Measurements from ENCODE around the gene GLIS2.

Gene GLIS2

DNA sequence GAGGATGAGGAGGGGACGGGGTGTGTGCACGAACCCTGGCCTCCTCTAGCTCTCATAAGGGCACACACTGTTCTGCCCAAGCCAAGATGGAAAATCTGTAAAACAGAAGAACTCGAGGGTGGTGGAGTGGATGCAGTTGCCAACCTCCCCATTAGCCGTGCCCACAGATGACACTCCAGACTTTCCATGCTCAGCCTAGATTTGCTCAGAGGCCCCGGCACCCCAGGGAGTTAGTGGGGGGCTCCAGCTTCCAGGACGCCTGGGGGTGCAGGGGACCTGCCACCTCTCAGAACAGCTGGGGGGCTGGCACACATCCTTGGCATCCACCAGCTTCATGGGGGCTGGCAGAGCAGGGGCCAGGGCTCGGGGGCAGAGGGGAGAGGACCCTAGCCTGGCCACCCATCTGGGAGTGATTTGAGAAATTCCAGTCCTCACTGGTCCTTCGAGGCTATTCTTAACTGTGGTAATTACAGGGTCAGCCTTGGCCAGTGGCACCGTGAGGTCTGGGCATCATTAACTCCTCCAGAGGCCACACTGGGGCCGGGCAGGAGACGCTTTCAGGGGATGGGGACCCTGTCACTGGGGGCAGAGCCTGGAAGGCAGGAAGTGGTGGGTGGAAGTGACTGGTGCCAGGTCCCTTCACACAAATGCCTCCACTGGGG, 70.1 kb downstream of the GLIS2 start:
- no peak for DNase-seq

DNA sequence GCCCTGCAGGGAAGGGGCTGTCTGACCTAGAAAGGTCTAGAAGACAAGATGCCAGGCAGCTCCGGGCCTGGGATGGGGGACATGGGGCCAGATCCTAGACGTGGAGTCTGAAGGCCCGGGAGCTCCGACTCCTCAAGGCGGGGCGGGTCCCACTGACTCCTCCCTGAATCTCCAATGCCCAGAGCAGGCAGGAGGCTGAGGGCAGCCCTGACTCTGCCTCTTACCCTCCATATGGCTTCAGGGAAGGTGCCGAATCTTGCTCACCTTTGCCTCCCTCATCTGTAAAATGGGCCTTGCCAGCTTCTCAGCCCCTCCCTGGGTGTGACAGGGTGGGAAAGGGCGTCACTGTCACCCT, 70.6 kb downstream of the GLIS2 start:
- no peak for DNase-seq

DNA sequence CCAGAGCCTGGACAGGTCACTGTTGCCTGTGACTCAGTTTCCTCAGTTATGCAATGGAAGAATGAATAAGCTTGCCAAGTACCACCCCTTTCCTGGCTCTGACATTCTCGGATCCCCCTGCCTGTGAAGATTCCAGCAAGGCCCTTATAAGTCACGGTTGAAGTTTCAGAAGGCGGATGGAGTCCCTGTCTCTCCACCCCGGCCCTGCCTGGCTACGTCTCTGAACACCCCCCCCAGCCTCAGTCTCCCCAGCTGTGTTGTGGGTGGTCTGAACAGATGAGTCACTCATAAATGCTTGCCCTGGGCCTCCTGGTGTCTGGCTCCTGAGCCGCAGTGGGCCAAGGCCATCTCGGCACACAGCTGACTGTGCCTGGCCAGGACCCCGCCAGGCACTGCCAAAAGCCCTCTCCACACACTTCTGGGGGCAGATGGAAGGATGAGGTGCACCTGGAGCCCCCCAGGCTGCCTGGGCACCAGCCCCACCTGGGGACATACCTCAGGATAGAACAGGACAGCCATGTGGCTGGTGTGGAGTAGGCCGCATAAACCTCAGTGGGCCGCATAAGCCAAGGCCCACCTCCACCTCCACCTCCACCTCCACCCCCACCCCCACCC, 71.2 kb downstream of the GLIS2 start:
- no peak for DNase-seq

DNA sequence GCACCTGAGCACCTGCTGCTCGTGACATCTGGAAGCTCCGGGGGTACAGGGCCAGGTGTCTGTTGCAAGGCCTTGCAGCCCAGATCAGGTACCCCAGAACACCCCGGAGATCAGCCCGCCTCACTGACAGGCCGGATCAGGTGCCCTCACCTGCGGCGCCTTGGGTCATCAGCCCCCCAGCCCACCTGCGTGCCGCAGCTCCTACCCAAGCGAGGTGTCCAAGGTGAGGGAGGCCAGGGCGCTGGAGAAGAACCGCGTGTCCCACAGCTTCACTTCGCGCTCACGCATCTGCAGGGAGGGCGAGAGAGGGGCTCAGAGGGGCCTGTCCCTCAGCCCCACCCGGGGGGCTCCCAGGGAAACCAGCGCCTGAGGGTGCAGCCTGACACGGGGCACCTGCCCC, 71.9 kb downstream of the GLIS2 start:
- DNase-seq, result no peak

DNA sequence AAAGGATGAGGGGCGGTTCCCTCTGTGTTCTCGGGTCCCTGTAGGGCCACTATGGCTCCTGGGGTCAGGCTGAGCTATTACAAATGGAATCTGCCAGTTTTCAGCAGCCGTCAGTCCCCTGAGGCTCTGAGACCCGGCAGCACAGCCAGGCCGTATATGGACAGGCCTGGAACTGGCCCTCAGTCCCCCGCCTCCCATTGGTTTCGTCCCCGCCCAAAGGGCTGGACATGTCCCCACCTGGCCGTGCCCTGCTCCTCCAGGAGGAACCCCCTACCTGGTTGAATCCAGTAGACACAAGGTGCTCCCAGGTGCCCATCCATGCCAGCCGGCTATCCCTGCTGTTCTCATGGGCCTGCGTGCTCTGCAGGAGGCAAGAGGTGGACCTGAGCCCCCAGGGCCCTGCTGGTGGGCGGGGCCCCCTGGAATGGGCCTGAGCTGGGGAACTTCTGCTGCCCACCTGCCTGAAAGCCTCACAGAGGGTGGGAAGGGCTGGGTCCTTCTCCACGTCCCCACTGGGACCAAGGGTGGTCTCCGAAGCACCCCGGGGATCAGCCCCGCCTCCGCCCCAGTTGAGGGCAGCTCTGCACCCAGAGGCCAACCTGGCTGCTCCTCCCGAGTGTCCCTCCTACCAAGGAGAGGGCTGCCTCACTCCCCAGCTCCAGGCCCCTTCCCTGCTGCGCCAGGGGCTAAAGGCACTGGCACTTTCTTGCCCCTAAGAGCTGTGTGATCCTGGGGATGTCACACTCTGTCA, 72.6 kb downstream of the GLIS2 start:
- DNase-seq, result no peak

Data from activated CD4-positive, alpha-beta T cell treated with anti-CD3 and anti-CD28 coated beads for 48 hours (primary cell).